Fibroblast of pulmonary artery (primary cell): ENCODE results near the gene CORO2B.

Experiments
- DNase-seq: peaks from one replicate; pipeline ENCODE4 v3.0.0-alpha.2; 2010; ENCODE audit warnings: low read depth
- H3K4me3 ChIP-seq: replicated peaks from 2 replicates; pipeline ENCODE4 v1.5.1; 2011; ENCODE audit warnings: low read depth, mild to moderate bottlenecking, control low read depth, low read length, moderate library complexity
- CTCF ChIP-seq: IDR thresholded peaks from 2 replicates; pipeline ENCODE4 v1.5.1; 2011; ENCODE audit warnings: mild to moderate bottlenecking, control low read depth, low read length, inconsistent platforms; ENCODE audit errors: missing control alignments

The CORO2B gene

GRCh38 chr15:68581725-68582124, 2.9 kb downstream of the CORO2B start:
- DNase-seq: no peak
- TF ChIP-seq CTCF: no peak
- H3K4me3 ChIP-seq: no peak overlapping the region

GRCh38 chr15:68582236-68582635, 3.4 kb downstream of the CORO2B start:
- no peak for TF ChIP-seq CTCF
- no peak overlapping the region for H3K4me3 ChIP-seq

GRCh38 chr15:68582864-68583263, 4.1 kb downstream of the CORO2B start:
- no peak for DNase-seq
- H3K4me3 ChIP-seq: no peak overlapping the region
- TF ChIP-seq CTCF: no peak

More at GRCh38 chr15:68582236-68582635, 3.4 kb downstream of the CORO2B start:
- no peak for DNase-seq

- H3K4me3 ChIP-seq: no peak overlapping the region
- no peak for TF ChIP-seq CTCF
- DNase-seq: no peak
Observed at GRCh38 chr15:68583321-68583720, 4.5 kb downstream of the CORO2B start.

GRCh38 chr15:68583936-68584755, 5.4 kb downstream of the CORO2B start:
- H3K4me3 ChIP-seq: no peak overlapping the region
- DNase-seq: no peak
- no peak for TF ChIP-seq CTCF

GRCh38 chr15:68584756-68585573, 6.2 kb downstream of the CORO2B start:
- no peak for DNase-seq
- H3K4me3 ChIP-seq: no peak overlapping the region

More at GRCh38 chr15:68584756-68585573, 6.2 kb downstream of the CORO2B start:
- TF ChIP-seq CTCF: no peak
